ENCODE measurements around the gene CELA3B. TPM values are rescaled to one million over a fixed set of nuclear protein-coding genes. Genes with fewer than 3 reads are reported as not detected.
A peak's percentile ranks its signal among the peaks of the same experiment; 100 is the strongest.
"Not testable (repeated sequence)": the region's sequence is repeated elsewhere in the genome, so short reads cannot be mapped to it uniquely, and the experiment has no call there.

The CELA3B gene
- total RNA-seq, 1 donor from 2014 or later: not detected

DNA sequence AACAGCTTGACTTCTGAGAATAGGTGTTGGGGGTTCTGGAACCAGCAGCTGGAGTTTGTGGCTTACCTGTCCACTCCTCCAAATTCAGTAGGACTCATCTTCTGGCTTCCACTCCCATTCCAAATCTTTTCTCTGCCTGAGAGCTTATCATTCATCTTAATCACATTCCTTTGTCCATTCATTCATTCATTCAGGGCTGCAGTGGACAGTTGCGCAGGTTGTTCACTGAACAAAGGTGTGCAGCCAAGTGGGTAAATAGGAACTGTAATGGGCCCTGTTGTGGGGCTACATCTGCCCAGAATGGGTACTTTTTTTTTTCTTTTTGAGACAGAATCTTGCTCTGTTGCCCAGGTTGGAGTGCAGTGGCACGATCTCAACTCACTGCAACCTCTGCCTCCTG lies 36.3 kb upstream of the CELA3B start:
- H3K36me3 ChIP-seq: no peaks in the 10 kb centered on the region
- H3K4me1 ChIP-seq: peaks cover 92% of the 10 kb centered on the region
- peak overlapping the region; percentile 96 for H3K27ac ChIP-seq (replicated peaks)
- DNase-seq: no peak
- intact Hi-C loops (cut with micrococcal nuclease): no loop called here
- TF ChIP-seq, protein P1, sequence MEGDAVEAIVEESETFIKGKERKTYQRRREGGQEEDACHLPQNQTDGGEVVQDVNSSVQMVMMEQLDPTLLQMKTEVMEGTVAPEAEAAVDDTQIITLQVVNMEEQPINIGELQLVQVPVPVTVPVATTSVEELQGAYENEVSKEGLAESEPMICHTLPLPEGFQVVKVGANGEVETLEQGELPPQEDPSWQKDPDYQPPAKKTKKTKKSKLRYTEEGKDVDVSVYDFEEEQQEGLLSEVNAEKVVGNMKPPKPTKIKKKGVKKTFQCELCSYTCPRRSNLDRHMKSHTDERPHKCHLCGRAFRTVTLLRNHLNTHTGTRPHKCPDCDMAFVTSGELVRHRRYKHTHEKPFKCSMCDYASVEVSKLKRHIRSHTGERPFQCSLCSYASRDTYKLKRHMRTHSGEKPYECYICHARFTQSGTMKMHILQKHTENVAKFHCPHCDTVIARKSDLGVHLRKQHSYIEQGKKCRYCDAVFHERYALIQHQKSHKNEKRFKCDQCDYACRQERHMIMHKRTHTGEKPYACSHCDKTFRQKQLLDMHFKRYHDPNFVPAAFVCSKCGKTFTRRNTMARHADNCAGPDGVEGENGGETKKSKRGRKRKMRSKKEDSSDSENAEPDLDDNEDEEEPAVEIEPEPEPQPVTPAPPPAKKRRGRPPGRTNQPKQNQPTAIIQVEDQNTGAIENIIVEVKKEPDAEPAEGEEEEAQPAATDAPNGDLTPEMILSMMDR (IDR thresholded peaks at IDR 0.05; ENCODE audit: borderline replicate concordance): no peak
- no peaks in the 10 kb centered on the region for H3K9me3 ChIP-seq (replicated peaks)
- H3K27me3 ChIP-seq (ENCODE audit: low read depth): no peaks in the 10 kb centered on the region
- no peak overlapping the region for H3K4me3 ChIP-seq

DNA sequence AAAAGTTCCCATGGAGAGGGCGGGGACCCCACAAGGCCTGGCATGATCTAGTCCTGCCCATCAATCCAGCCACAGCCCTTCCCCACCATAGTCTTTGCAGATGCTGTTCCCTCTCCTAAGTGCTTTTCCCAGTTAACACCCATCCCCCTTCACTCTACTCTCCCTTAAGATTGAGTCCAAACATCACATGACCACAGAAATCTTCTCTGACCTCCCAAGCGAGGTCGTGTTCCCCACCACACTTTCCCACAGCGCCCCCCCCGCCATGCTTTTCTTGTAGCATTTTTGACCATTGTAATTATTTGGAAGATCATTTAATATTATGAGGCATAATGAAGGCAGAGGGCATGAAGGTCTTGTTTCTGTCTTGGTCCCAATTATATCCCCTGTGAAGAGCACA lies 35.5 kb upstream of the CELA3B start:
- peak overlapping the region; percentile 96 for H3K27ac ChIP-seq (replicated peaks)
- H3K4me3 ChIP-seq: no peak overlapping the region
- peaks cover 84% of the 10 kb centered on the region for H3K4me1 ChIP-seq
- no peaks in the 10 kb centered on the region for H3K27me3 ChIP-seq (ENCODE audit: low read depth)
- no peaks in the 10 kb centered on the region for H3K9me3 ChIP-seq (replicated peaks)
- TF ChIP-seq, protein P1 (IDR thresholded peaks at IDR 0.05; ENCODE audit: borderline replicate concordance): no peak
- intact Hi-C loops (cut with micrococcal nuclease): no loop called here
- H3K36me3 ChIP-seq: no peaks in the 10 kb centered on the region
- DNase-seq: no peak

DNA sequence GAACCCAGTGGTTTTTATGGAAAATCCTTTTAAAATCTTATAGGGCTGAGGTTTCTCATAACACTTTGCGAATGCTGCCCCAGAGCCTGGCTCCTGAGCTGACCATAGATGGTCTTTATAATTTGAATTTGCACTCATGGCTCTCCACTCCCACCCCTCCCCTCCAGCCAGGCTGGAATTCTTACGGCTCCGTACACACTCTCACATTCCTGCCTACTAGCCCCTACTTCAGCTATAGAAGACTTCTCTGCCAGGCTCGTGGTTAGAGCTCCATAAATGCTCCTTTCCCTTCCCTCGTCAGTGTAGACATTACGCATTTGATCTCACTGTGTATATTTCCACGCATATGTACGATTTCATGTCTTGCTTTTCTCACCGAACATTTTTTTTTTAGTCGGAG lies 34.4 kb upstream of the CELA3B start:
- no peak overlapping the region for H3K4me3 ChIP-seq
- TF ChIP-seq, protein P1 (IDR thresholded peaks at IDR 0.05; ENCODE audit: borderline replicate concordance): no peak
- no peaks in the 10 kb centered on the region for H3K27me3 ChIP-seq (ENCODE audit: low read depth)
- peaks cover 90% of the 10 kb centered on the region for H3K4me1 ChIP-seq
- H3K9me3 ChIP-seq (replicated peaks): no peaks in the 10 kb centered on the region
- no peak for DNase-seq
- intact Hi-C loops (cut with micrococcal nuclease): no loop called here
- no peaks in the 10 kb centered on the region for H3K36me3 ChIP-seq
- H3K27ac ChIP-seq (replicated peaks): peak overlapping the region; percentile 96

DNA sequence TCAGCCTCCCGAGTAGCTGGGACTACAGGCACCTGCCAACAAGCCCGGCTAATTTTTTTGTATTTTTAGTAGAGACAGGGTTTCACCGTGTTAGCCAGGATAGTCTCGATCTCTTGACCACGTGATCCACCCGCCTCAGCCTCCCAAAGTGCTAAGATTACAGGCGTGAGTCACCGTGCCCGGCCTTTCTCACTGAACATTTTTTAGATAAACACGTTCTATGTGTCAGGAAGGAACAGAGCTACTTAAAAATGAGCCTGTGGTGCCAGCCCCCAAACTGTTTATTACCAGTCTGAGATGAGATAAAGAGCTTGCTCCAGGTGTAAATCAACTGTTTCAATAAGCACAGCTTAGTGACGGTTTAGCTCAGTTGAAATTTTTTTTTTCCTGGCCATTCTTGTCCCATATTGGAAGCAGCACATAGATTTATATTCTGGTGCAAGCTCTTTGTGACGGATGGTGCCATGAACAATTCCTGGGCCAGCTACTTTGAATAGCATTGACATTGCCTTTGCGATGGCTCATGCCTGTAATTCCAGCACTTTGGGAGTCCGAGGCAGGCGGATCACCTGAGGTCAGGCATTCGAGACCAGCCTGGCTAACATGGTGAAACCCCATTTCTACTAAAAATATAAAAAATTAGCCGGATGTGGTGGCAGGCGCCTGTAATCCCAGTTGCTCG lies 33.7 kb upstream of the CELA3B start:
- H3K27ac ChIP-seq (replicated peaks): peak overlapping the region; percentile 96
- intact Hi-C loops (cut with micrococcal nuclease); H3K4me3 ChIP-seq; H3K9me3 ChIP-seq (replicated peaks); H3K27me3 ChIP-seq (ENCODE audit: low read depth); DNase-seq; H3K36me3 ChIP-seq: not testable (repeated sequence)
- peaks cover 84% of the 10 kb centered on the region for H3K4me1 ChIP-seq

DNA sequence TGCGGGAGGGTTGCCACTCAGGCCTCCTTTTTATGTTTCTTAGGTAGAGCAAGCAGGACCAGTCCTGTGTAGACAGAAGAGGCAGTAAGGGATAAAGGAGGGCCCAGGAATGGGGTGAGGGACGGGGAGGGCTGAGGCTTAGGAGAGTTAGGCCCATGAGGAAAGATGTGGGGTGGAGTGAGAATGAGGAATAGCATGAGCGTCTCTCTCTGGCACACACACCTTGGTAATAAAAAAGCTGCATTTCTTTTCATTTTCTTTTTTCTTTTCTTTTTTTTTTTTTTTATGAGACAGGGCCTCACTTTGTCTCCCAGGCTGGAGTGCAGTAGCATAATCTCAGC lies 32.1 kb upstream of the CELA3B start:
- TF ChIP-seq, protein P1 (IDR thresholded peaks at IDR 0.05; ENCODE audit: borderline replicate concordance): no peak
- peak overlapping the region; percentile 96 for H3K27ac ChIP-seq (replicated peaks)

DNA sequence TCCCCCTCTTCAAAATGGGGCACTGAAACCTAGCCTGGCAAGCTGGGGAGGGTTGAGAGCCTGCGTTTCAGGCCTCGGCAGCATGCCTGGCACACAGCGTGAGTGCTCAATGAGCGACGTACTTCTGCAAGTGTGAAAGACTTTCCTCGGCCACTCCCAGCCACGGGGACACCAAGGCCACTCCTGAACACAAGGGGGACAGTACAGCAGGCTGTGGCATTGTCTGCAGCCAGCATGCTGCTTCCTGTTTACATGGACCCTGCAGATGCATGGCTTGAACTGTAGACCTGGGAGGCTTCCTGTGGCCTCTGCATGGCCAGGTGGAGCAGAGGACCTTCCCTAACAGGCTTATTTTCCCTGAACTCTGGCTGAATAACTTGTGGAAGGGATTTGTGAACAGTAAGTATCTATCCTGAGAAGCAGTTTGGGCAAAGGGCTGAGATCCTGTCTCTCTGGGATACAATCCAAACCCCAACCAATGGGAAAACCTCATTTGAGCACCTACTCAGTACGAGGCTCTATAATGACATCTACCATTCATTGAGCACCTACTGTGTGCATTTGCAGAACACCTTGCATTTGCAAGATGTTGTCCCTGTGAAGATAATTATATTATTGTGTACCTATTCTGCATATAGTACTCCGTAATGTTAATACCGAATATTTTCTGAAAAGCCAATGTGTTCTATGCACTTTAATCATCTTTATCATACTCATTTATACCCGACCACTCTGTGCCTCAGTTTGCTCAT lies 29.8 kb upstream of the CELA3B start:
- Histone ChIP-seq H3K36me3 (no peaks in the 10 kb centered on the region), H3K4me1 (peaks cover 45% of the 10 kb centered on the region), H3K9me3 (replicated peaks) (no peaks in the 10 kb centered on the region), H3K4me3 (no peak overlapping the region), H3K27me3 (ENCODE audit: low read depth) (no peaks in the 10 kb centered on the region), H3K27ac (replicated peaks) (peak overlapping the region; percentile 81)
- DNase-seq: no peak
- TF ChIP-seq, protein P1 (IDR thresholded peaks at IDR 0.05; ENCODE audit: borderline replicate concordance): peak; percentile 54
- intact Hi-C loops (cut with micrococcal nuclease): no loop called here

More for the DNA sequence above, 32.1 kb upstream of the CELA3B start:
- no peaks in the 10 kb centered on the region for H3K36me3 ChIP-seq
- no peak overlapping the region for H3K4me3 ChIP-seq
- H3K27me3 ChIP-seq (ENCODE audit: low read depth): no peaks in the 10 kb centered on the region
- H3K4me1 ChIP-seq: peaks cover 68% of the 10 kb centered on the region
- H3K9me3 ChIP-seq (replicated peaks): no peaks in the 10 kb centered on the region
- intact Hi-C loops (cut with micrococcal nuclease): no loop called here
- no peak for DNase-seq
